Activated naive CD4-positive, alpha-beta T cell treated with Interleukin-2 at 50 U/mL for 16 hours (primary cell): ENCODE results near the gene CYTH4.
"Not testable (repeated sequence)": the region's sequence is repeated elsewhere in the genome, so short reads cannot be mapped to it uniquely, and the experiment has no call there.

Experiments
- DNase-seq: peaks from one replicate; pipeline ENCODE4 v3.0.0-alpha.2; 2020

The CYTH4 gene, protein sequence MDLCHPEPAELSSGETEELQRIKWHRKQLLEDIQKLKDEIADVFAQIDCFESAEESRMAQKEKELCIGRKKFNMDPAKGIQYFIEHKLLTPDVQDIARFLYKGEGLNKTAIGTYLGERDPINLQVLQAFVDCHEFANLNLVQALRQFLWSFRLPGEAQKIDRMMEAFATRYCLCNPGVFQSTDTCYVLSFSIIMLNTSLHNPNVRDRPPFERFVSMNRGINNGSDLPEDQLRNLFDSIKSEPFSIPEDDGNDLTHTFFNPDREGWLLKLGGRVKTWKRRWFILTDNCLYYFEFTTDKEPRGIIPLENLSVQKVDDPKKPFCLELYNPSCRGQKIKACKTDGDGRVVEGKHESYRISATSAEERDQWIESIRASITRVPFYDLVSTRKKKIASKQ

DNA sequence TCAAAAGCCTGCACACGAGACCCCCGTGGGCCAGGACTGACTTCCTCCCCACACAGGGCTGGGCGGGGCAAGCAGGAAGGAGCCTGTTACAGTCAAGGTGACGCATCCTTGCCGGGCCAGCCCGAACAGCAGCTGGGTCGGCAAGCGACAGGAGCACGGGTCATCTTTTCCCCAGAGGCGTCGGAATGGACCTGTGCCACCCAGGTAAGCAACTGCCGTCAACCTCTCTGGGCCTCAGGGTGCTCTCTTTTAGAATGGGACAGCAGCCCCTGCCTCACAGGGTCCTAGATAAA, at the start of gene CYTH4:
TSS of gene CYTH4 (plus strand) at position 124 of the 293 bp plus-strand sequence. CDS start at position 186, 62 bp downstream.
- peak; percentile 80 for DNase-seq

DNA sequence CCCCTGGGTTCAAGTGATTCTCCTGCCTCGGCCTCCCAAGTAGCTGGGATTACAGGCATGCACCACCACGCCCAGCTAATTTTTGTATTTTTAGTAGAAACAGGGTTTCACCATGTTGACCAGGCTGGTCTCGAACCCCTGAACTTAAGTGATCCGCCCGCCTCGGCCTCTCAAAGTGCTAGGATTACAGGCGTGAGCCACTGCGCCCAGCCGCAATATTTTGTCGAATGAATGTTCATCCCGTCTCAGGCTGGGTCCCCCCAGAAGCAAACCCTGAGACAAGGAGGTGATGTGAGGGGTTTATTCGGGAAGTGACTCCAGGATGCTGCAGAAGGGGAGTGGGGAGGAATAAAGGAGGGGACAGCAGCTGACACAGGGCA, 48.9 kb upstream of the CYTH4 start:
- DNase-seq = not testable (repeated sequence)

DNA sequence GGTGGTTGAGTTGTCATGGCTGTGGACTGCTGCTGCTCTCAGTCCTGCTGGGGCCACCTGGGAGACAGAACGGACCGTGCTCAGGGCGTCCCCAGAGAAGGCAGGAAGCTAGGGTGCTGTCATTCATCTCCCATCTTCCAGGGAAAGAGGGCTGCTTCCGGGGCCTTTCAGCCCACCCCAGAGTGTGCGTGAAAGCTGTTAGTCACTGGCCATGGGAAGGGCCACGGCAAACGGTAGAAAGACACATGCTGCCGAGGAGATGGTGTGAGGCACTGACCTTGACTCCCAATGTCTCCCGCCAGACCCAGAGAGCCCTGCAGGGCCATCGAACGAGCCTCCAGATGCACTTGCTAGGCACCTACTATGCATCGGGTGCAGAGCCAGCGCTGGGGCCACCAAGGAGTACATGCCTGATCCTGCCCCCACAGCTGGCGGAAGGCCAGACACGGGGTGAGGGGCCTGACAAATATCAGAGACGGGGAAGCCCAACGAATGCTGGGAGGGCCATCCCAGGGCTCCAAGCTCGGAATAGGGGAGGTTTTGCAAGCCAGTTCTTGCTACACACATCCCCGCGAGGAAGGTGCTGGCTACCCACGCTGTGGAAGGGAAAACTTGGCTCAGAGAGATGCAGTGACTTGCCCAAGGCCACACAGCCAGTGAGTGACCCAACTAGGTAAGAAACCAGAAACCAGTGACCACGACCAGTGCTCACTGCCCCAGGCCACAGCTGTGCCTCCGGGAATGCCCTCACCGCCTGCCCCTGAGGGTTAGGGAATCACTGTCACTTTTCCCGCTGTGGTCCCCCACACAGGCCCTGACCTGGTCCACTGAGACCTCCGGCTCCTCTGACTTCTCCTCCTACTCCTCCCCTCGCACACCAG, 48.3 kb upstream of the CYTH4 start:
- DNase-seq = no peak

DNA sequence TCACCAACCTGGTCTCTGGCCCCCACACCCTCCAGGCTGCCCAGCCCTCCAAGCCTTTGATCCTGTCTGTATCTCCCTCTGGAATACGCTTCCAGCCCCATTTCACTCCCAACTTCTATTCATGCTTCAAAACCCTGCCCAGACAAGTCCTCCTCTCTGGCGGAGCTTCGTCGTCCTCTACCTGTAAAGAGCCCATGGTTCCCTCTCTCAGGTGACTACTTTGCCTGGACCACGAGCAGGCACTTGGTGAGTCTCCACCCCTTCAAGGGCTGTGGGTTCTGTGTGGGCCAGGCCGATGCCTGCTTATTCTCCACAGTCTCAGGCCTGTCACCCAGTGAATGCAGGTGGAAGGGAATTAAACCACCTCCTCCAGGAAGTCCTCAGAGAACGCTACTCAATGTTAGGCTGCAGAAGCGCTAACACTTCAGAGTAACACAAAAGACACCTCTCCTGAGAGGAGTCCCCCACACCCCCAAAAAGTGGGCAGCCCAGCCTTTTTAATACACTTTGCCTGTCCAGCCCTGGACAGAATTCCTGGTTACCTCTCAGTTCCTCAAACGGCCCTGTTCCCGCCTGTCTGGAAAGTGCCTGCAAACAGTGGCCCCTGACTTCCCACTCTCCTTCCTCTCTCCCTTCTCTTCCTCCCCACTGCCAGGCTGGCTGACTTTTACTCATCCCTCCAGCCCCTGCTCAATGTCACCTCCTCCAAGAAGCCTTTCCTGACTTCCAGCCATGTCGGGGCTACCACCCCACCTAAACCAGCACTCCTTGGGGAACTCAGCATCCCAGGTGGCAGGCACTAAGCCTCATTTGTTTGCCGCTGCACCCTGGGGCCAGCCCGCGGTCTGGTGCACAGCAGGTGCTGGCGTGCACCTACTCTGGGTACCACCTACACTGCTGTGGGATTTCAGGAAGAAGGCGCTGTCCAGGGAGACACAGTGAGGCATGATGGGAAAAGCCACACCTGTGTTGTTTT, 47.3 kb upstream of the CYTH4 start:
- DNase-seq = no peak

DNA sequence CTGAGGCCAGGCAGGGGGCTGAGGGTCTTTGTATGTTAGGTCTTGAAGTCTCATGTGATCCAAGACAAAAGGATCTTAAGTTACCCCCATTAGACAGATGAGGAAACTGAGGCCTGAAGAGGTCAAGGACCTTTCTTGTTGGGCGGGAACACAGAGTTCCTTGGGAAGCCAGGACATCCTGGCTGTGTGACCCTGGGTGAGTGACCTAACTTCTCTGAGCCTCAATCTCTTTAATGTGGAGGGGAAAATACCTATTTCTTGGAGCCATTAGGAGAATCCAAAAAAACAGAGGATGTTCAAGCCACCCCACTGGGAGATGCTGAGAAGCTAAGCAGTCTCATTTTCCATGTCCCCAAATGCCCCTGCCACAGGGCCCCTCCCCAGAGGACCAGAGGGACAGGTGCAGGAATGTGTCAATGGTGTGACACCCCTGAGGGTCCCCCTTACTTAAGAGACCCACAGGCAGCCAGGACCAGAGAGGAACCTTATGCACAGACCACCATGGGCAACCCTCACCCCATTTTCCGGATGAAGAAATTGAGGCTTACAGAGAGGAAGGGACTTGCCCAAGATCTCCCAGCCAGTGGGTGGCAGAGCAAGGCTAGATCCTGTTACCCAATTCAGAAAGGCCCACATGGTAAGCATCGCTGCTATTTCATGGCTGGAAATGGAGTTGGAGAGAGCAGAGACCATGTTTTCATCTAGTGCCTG, 46.3 kb upstream of the CYTH4 start:
- DNase-seq = no peak

DNA sequence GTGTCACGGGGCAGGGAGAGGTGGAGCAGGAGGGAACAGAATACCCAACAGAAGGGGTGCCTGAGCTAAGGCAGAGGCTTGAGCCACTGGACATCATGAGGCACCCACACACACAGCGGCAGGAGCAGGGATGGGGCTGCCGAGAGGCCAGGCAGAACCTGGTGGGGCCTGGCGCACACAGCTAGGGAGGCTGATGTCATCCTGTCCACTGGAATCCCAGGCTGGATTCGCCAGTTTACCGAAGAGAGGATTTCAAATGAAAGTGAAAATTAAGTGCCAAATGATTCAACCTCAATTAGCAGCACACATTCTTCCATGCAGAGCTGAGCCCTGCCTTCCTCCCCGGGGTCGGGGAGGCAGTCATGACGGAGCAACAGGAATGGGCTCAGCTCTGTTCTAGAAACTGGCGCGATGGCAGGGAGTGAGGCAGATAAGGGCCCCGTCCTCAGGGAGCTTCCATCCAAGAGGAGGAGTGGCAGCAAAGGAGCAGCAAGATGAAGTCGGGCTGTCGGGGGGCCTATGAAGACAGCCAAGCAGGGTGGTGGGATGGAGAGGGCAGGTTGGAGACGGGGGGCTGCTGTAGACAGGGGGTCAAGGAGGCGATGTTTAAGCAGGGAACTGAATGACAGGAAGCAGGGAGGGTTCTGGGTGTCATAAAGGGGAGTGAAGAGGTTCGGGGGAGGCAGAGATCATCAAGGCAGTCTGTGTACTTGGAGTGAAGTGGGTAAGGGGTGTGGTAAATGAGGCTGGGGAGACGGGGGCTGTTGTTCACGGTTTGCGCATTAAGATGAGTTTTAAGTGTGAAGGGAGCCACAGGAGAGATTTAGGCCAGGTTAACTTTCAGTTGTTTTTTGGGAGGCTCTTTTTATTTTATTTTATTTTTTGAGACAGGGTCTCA, 44.7 kb upstream of the CYTH4 start:
- peak; percentile 8 for DNase-seq

DNA sequence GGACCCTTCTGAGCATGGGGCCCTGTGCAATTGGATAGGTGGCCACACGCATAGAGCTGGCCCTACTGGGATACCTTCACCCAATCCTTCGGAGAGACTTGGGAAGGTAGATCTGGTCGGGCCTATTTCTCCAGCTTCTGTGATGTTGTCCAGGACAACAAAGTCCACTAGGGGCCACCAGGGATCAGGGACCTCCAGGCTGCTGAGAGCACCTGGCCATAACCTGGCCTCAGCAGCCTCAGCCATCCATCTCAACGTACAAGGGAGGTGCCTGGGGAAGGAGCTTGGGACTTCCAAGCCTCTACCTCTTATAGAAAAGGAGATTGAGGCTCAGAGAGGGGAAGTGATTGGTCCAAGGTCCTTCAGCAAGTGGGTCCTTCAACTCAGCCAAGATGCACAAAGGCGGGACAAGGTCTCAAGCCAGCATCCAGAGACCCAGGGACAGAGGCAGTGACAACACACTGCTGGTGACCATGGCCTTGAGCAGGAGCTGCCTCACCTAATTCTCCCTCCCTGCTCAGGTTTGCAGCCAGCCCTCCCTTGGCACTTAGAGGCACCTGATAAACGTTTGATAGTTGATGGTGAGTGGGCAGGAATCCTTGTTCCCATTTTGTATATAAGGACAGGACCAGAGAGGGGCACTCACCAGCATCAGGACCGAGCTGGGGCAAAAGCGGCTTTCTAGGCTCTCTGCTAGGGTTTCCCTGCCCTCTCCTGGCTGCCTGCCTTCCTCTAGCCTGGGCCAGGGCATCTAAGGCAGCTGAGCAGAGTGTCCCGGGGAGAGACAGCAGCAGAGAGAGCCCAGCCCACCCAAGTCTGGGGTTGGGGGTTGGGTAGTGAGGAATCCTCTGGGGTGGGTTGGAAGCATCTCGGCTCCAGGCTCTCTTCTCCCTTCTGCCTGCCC, 42.7 kb upstream of the CYTH4 start:
- no peak for DNase-seq

DNA sequence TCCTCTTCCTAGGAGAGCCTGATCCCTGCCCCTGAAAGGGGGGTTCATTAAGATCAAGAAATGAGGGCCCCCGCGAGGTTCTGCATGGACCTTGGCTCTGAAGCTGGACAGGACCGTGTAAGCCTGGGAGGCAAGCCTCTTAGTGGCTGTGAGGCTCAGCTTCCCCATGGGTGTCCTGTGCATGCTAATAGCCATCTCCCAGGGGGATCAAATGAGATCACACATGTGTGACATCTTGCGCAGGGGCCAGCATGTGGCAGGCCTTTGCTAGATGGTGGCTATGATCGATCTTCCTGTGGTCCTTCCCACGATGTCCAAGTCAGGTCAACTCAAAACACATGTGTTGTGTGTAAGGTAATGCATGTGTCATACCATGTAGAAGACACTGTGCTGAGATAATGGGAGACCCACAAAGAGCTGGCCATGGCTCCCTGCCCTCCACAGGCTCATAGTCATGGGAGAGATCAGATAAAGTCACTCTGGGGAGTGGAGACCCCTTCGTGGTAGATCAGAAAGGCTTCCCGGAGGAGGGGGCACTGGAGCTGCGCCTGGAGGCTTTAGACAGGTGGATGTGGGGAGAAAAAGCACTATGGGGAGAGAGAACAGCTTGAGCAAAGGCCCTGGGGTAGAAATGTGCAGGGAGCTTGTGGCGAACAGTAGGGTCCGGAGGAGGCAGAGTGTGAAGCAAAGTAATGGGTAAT, 41.9 kb upstream of the CYTH4 start:
- no peak for DNase-seq

DNA sequence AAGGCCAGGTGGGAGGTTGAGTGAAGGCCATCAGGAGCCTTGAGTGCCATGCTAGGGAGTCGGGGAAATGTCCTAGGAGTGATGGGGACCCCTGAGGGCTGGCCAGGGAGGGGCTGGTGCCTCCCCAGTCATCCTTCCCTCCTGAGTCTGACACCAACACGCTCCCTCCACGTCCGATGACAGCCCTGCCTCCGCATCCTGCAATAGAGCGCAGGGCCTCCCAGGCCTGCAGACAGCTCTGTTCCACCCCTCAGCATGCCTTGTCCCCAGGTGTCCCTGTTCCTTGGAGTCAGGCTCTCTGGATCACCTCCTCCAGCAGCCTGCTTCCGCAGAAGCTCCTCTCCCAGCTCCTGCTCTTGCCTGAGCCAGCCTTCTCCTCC, 41.4 kb upstream of the CYTH4 start:
- peak; percentile 32 for DNase-seq

DNA sequence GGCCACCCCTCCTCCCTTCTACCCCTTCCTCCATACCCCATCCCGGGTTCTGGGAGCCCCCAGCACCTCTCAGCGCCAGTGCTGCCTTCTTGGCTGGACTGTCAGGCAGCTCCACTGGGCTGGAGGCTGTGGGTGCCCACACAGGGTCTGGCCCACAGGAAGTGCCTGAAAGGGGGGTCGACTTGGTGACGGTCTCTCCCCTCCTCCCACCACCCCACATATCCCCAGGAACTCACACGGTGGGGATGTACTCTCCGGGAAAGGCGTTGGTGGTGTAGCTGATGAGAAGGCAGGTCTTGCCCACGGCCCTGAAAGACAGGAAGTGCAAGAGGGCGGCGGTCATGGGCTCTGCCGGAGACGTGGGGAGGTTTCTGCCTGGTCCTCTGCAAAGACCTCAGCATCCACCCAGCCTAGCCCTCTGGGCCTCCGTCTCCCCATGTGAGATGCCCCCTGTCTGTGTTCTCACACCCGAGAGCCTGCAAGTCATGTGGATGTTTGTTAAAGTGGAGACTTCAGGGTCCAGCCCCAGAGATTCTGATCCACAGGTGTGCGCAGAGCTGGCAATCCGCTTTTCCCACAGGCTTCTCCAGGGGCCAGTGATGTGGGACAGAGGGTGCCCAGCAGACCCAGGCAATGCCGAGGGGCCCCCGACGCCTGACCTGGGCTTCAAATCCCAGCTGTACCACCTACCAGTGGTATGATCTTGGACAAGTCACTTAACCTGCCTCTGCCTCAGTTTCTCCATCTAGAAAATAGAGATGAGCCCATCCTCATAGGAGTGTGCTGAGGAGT, 40.8 kb upstream of the CYTH4 start:
- peak; percentile 56 for DNase-seq

DNA sequence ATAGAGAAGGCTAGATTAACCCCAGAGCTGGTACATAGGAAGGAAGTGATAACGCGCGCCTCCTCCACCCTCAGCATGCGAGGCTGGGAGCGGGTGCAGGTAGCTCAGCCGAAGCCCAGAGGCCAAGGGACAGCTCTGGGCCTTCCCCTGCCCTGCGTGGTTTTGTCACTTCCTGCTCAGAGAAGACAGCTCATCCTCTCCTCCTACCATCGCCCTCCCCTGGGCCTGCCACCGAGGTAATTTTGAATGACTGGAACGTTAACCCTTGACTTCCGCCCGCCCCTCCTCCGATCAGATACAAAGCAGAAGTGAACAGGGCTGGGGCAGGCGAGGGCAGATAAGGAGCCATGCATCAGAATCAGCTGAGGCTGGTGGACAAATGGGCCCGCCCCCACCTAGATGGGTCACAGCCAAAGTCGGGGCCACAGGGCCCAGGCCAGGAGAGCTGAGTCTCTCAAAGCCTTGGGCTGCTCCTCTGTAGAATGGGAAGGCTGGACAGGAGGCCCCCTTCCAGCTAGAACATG, 39.9 kb upstream of the CYTH4 start:
- peak; percentile 91 for DNase-seq

DNA sequence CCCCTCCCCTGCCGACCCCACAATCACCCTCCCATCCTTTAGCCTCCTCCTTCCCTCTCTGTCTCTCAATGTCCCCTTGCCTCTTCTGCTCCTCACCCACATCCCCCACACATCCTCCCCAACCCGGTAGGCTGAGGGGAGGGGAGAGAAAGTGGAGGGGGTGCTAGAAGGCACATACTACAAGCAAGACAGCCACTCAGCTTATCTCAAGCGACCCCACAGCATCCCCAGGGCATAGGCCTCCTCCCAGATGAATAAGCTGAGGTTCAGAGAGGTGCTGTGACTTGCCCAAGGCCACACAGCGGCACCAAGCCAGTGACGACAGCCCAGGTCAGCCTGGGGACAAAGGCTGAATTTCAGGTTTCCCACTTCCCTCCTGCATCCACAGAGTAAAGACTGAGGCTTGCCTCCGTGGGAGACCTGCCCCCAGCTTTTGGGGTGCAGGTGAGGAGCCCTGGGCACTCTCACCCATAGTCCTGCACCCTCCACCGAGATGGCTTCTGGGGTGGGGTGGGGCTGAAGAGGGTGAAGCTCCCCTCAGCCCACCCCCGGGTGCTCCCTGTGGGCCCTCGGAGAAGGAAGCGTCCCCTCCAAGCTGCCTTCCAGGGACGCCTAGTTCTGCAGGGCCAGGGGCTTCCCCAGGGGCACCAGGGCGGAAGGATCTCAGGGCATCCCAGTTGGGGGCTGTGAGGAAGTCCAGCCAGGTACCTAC, 38.8 kb upstream of the CYTH4 start:
- no peak for DNase-seq

DNA sequence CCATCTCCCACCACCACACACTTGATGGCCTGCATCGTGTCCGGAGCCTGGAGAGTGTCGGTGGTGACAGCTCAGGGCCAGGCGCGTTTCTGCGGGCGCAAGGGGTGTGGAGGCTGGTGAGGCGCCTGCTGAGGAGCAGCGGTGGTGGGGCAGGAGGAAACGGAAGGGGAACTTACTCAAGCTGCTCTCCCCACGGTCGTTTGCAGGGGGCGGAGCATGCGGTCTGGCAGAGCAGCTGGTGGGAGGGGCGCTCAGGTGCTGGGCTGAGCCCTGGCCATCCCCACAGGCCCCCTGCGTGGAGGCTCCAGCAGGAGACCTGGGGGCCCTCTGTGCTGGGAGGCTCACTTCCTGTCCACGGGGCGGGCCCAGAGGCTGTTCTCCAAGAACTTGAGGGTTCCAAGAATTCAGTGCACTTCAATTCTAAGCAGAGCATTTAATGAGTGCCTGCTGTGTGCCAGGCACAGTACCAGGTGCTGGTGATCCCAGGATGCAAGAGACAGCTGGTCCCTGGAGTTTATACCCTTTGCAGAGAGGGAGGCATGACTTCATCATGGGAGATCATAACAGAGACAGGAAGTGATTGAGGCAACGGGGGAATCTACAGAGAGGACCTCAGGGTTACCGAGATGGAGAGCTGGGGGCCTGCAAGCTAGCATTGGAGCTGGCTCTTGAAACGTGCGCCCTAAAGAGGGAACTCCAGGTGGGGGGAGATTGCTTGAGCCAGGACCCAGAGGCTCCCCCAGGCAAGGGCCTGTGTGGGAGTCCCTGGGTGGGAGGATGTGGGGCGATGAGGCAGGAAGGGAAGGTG, 38.0 kb upstream of the CYTH4 start, which contains the start of gene RAC2:
TSS of gene RAC2 (minus strand) at position 156 of the 808 bp plus-strand sequence. CDS start at position 35, 121 bp downstream.
- peak; percentile 90 for DNase-seq

DNA sequence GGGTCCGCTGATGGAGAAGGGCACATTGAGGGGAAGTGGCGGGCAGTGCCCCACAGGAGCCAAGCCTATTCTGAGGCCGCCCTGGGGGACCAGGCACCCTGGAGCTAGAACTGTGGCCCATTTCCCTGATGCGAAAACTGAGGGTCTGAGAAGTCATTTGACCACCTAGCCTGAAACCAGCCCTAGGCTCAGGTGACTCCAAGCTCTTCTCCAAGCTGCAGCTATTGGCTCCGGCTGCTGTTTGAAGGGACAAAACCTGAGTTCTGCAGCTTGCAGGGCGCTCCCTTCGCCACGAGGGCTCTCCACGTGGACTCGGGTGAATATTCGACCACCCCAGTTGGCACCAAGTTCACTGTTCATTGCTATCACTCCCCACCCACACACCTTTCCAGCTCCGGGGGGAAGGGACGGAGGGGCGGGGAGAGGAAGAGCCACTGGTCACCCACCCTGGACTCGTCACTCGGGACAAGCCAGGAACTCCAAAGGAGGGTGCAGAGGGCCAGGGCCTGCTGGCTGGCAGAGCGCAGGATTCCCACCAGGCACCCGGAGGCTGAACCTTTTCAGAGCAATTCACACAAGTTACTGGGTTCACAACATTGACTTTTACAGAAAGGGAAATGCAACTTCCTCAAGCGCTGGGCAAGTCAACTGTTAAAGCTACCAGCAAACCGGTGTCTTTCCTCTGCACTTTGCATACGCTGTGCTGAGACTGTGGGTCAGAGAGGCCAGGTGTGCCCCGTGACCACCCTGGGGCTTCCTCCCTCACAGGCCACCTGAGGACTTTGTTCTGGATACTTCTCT, 37.2 kb upstream of the CYTH4 start:
- DNase-seq = no peak

DNA sequence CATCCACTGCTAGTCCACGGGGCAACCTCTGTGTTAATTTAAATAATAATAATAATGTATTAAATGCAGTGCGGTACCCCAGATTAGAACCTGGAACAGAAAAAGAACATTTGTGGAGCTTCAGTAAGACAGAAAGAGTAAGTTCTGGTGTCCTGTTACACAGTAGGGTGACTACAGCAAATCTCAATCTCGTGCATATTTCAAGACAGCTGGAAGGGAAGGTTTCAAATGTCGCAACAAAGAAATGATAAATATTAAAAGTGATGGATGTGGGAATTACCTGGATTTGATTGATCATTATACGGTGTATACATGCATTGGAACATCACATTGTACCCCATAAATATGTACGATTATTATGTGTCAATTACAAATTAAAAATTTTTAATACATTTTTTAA, 36.6 kb upstream of the CYTH4 start:
- DNase-seq = no peak

DNA sequence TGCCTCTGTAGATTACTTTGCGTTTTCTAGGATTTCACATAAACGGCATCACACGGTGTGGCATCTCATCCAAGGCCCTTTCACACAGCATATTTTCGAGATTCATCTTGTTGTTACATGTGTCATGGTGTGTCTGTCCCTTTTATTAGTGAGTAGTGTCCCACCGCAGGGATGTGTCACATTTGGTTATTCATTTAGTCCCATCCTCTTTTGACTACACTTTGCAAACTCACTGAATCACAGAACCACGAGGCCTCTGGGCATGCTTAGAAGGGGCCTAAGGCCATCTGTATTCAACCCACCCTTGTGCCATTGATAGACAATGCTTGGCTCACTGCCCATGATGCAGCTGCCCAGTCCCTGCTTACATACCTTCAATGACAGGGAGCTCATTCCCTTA, 34.1 kb upstream of the CYTH4 start:
- no peak for DNase-seq
